H1 (cell line): ENCODE data around the gene RPP14.

Experiments
- ASH2L ChIP-seq: fragments of 200-600, 300-600 bp; sonication (generic); IDR thresholded peaks from one replicate; pipeline ENCODE4 v1.7.1; 2017; ENCODE audit warnings: low read length
- JUN ChIP-seq: IDR thresholded peaks from 2 replicates; pipeline ENCODE4 v1.6.1; 2011; ENCODE audit warnings: low read depth, mild to moderate bottlenecking, improper control_type of control experiment, low read length
- POLR2A ChIP-seq, 2 experiments: IDR thresholded peaks; 1 replicate in 1 of 2; 2 replicates in 1 of 2; pipeline ENCODE4 v1.6.1; 2011; ENCODE audit warnings: low read depth in 2 of 2, low read length in 2 of 2, mild to moderate bottlenecking in 2 of 2; ENCODE audit errors: control extremely low read depth in 1 of 2
- POU5F1 ChIP-seq: IDR thresholded peaks from 2 replicates; pipeline ENCODE4 v1.6.1; 2011; ENCODE audit warnings: low read depth, mild to moderate bottlenecking, low read length, moderate library complexity

DNA sequence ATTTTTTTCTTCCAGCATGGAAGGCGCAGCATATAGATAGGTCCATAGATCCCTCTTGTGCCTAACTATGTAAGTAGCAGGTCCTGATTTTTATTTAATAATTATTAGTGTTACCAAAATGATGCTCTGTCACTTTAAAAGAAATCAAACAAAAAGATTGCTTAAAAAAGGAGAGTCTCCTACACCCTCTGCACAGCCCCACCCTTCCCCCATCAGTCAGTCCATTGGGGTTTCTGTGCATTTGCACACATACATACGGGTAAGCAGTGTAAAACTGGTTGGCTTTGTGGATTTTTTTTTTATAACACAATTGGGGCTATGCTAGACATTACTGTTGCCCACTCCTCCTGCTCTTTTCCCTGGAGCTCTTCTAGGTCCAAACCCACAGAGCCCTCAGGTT is 7.0 kb upstream of the RPP14 start:
- TF ChIP-seq POU5F1 (no peak), JUN (no peak), ASH2L (no peak), POLR2A (IDR thresholded peaks at IDR 0.05; ENCODE audit: control extremely low read depth in 1 of 2, low read depth in 2 of 2, low read length in 2 of 2) (no peak)
